ENCODE measurements around the gene SMAD9. TPM values are rescaled to one million over a fixed set of nuclear protein-coding genes. Genes with fewer than 3 reads are reported as not detected.

Gene SMAD9
- total RNA-seq = 26.9 and 27.8 TPM in 2 replicates

GRCh38 chr13:36919833-36920615 lies at the start of gene SMAD9:
Gene SMAD9 (minus strand): TSS chr13:36920238. CDS start chr13:36879689, 40,549 bp downstream.

GRCh38 chr13:36818804-36819738 lies 101.0 kb downstream of the SMAD9 start, which contains the start of gene RFXAP:
Gene RFXAP (plus strand): TSS chr13:36819222. CDS start chr13:36819358, 136 bp downstream.

Other genes with a start within 250 kb of the SMAD9 start
- gene SERTM1, start 246.2 kb downstream of the SMAD9 start, total RNA-seq = 0.09 TPM in 1 of 2 replicates, not detected in the other
- gene RFXAP, start 101.0 kb downstream of the SMAD9 start, total RNA-seq = 0.65 and 1.0 TPM in 2 replicates
- gene ALG5, start 79.1 kb upstream of the SMAD9 start, total RNA-seq = 50.7 and 52.6 TPM in 2 replicates
- gene EXOSC8, start 80.5 kb upstream of the SMAD9 start, total RNA-seq = 15.4 and 21.8 TPM in 2 replicates
- gene SUPT20H, start 139.4 kb upstream of the SMAD9 start, total RNA-seq = 25.4 and 33.9 TPM in 2 replicates
- gene CSNK1A1L, start 185.4 kb upstream of the SMAD9 start, total RNA-seq = not detected in 2 replicates